ENCODE data around the gene DAND5. TPM values are rescaled to one million over a fixed set of nuclear protein-coding genes. Genes with fewer than 3 reads are reported as not detected.
A peak's percentile ranks its signal among the peaks of the same experiment; 100 is the strongest.

Gene DAND5
- total and polyA plus RNA-seq, 2 of the 13 experiments (the other 11 are each of a cell fraction or from before 2014, with no cell fraction given): 0.04 TPM; not detected in 1

DNA sequence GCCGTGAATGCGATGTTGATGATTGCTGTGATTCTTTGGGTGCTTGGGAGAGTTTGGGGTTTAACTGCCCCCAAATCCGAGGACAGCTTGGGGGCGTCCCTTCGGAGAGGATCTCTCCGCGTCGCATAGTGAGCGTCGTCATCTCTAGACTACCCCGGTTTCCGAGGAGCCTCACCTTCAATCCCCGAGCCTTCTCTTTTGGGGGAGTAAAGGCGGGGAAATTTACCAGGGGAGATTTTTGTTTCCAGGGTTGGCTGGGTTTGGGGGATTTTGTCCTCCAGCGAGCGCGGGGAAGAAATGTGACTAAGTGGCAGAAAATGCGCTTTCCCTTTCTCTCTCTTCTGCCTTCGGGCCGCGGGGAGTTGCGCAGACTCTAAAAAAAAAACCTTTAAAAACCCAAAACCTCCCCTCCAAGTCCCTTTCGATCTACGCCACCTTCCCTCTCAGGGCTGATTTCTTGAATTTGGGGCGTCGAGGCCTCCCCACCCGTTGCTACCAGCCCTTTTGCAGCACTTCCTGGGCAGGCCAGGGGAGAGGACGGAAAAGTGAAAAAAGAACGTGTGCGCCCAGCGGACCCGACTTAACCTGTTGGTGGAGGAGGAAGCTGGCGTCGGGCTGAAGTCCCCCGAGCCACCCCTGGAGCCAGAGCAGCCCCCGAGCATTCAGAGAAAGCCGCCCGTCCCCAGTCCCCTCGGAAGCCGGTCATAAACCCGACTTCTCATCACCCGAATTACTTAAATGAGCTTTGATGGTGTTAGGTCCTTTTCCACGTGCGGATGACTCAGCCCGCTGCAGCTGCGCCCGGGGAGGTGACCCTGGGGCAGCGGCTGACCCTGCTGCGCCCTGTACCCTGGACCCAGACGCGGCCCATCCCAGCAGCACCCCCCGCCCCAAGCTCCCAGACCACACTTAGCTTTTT, 43.6 kb downstream of the DAND5 start (continued):
- TF ChIP-seq ZNF251 (CRISPR knock-in tag; IDR thresholded peaks at IDR 0.05) (no peak), ZFP36L2 (CRISPR knock-in tag; IDR thresholded peaks at IDR 0.05) (no peak), ZNF782 (CRISPR knock-in tag; IDR thresholded peaks at IDR 0.05; ENCODE audit: borderline replicate concordance) (no peak), TAF1 (CRISPR knock-in tag; IDR thresholded peaks at IDR 0.05) (no peak), SMC3 (IDR thresholded peaks at IDR 0.05; ENCODE audit: low read length) (no peak), CSRNP1 (CRISPR knock-in tag; IDR thresholded peaks at IDR 0.05) (no peak), ZNF224 (CRISPR knock-in tag; IDR thresholded peaks at IDR 0.05) (no peak), GTF2F1 (IDR thresholded peaks at IDR 0.05; ENCODE audit: low read length) (no peak), ZNF713 (CRISPR knock-in tag; IDR thresholded peaks at IDR 0.05) (no peak), ELF1 (CRISPR knock-in tag; IDR thresholded peaks at IDR 0.05) (0 out of 2 replicates have a peak, but pooled peaks have one; percentile 26), KLF16 (CRISPR knock-in tag; IDR thresholded peaks at IDR 0.05) (0 out of 4 replicates have a peak, but pooled peaks of 1 of the 2 experiments have one; percentile 47), TCF7 (IDR thresholded peaks at IDR 0.05; ENCODE audit: low read depth) (no peak; the same call in 1 of the 2 replicates), KAT7 (CRISPR knock-in tag; IDR thresholded peaks at IDR 0.05; ENCODE audit: borderline replicate concordance) (no peak), MIER3 (CRISPR knock-in tag; IDR thresholded peaks at IDR 0.05; ENCODE audit: borderline replicate concordance) (peak; percentile 35; the same call in 1 of the 2 replicates), MIXL1 (CRISPR knock-in tag; IDR thresholded peaks at IDR 0.05) (0 out of 2 replicates have a peak, but pooled peaks have one; percentile 40), ZNF468 (CRISPR knock-in tag; IDR thresholded peaks at IDR 0.05) (no peak), ZSCAN29 (CRISPR knock-in tag; conservative IDR thresholded peaks at IDR 0.05) (no peak), ZBTB39 (CRISPR knock-in tag; IDR thresholded peaks at IDR 0.05) (no peak), HMGA1 (CRISPR knock-in tag; conservative IDR thresholded peaks at IDR 0.05) (no peak), RARG (CRISPR knock-in tag; IDR thresholded peaks at IDR 0.05; ENCODE audit: low read depth) (no peak), ZKSCAN5 (CRISPR knock-in tag; IDR thresholded peaks at IDR 0.05) (no peak)
- TF ChIP-seq, protein P1, sequence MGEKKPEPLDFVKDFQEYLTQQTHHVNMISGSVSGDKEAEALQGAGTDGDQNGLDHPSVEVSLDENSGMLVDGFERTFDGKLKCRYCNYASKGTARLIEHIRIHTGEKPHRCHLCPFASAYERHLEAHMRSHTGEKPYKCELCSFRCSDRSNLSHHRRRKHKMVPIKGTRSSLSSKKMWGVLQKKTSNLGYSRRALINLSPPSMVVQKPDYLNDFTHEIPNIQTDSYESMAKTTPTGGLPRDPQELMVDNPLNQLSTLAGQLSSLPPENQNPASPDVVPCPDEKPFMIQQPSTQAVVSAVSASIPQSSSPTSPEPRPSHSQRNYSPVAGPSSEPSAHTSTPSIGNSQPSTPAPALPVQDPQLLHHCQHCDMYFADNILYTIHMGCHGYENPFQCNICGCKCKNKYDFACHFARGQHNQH (CRISPR knock-in tag; IDR thresholded peaks at IDR 0.05): peak; percentile 23; the same call in 1 of the 2 replicates
- TF ChIP-seq, protein P2, sequence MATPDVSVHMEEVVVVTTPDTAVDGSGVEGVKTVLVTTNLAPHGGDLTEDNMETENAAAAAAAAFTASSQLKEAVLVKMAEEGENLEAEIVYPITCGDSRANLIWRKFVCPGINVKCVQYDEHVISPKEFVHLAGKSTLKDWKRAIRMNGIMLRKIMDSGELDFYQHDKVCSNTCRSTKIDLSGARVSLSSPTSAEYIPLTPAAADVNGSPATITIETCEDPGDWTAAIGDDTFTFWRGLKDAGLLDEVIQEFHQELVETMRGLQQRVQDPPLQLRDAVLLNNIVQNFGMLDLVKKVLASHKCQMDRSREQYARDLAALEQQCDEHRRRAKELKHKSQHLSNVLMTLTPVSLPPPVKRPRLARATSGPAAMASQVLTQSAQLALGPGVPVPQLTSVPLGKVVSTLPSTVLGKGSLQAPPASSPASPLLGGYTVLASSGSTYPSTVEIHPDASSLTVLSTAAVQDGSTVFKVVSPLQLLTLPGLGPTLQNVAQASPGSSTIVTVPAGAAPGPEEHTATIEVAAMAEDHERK (CRISPR knock-in tag; IDR thresholded peaks at IDR 0.05; ENCODE audit: low read depth): no peak

Data from HepG2 (cell line).